Ramos (cell line): ENCODE results near the gene DRAXIN.

Experiments
- in situ Hi-C: fragments of 300-500 bp; cut with MboI; formaldehyde crosslinking; loops from one replicate; pipeline ENCODE4 v1.14.3; 2022; ENCODE audit warnings: low sequenced_read_pairs; ENCODE audit not compliant: unreplicated experiment

The DRAXIN gene

GRCh38 chr1:11752359-11753088, 61.0 kb downstream of the DRAXIN start:
- in situ Hi-C loops = no loop called here

GRCh38 chr1:11753555-11754208, 62.2 kb downstream of the DRAXIN start:
- in situ Hi-C loops = no loop called here

- in situ Hi-C loops = no loop called here
These were observed 65.5 kb downstream of the DRAXIN start for GRCh38 chr1:11757047-11757446.

- in situ Hi-C loops = no loop called here
These were observed 68.3 kb downstream of the DRAXIN start for GRCh38 chr1:11759791-11760190.

- in situ Hi-C loops = no loop called here
These were observed 69.8 kb downstream of the DRAXIN start for GRCh38 chr1:11761285-11761684.

- in situ Hi-C loops = no loop called here
These were observed 70.5 kb downstream of the DRAXIN start, which contains the start of gene C1orf167 for GRCh38 chr1:11761988-11762406. TSS of gene C1orf167 (plus strand) at chr1:11762193. CDS start at chr1:11764401, 2,208 bp downstream.

GRCh38 chr1:11764115-11764514, 72.6 kb downstream of the DRAXIN start:
- in situ Hi-C loops = no loop called here

GRCh38 chr1:11764519-11764918, 73.0 kb downstream of the DRAXIN start:
- in situ Hi-C loops = no loop called here

- in situ Hi-C loops = no loop called here
These were observed 74.3 kb downstream of the DRAXIN start for GRCh38 chr1:11765661-11766428.

GRCh38 chr1:11766429-11766776, 74.9 kb downstream of the DRAXIN start:
- in situ Hi-C loops = no loop called here

- in situ Hi-C loops = no loop called here
These were observed 76.6 kb downstream of the DRAXIN start for GRCh38 chr1:11767922-11768704.

- in situ Hi-C loops = no loop called here
These were observed 77.3 kb downstream of the DRAXIN start for GRCh38 chr1:11768821-11769220.

GRCh38 chr1:11769274-11769673, 77.8 kb downstream of the DRAXIN start:
- in situ Hi-C loops = no loop called here

GRCh38 chr1:11770011-11770410, 78.5 kb downstream of the DRAXIN start:
- in situ Hi-C loops = no loop called here

- in situ Hi-C loops = no loop called here
These were observed 80.1 kb downstream of the DRAXIN start for GRCh38 chr1:11771481-11772043.

GRCh38 chr1:11772458-11772857, 80.9 kb downstream of the DRAXIN start:
- in situ Hi-C loops = no loop called here

GRCh38 chr1:11774753-11775152, 83.2 kb downstream of the DRAXIN start:
- in situ Hi-C loops = no loop called here
